GM13976 (cell line): ENCODE results near the gene MTRR.

Experiments used
- DNase-seq: peaks from one replicate; pipeline ENCODE4 v3.0.0; 2012; ENCODE audit warnings: low spot score
- in situ Hi-C: fragments of 300-500 bp; cut with MboI; formaldehyde crosslinking; loops from one replicate; pipeline ENCODE4 v1.12.0; 2022; ENCODE audit warnings: low sequenced_read_pairs, mixed read lengths, inconsistent platforms; ENCODE audit not compliant: unreplicated experiment
- TF ChIP-seq, protein P1 (sequence below): IDR thresholded peaks from 2 replicates; pipeline ENCODE4 v1.5.1; 2012; ENCODE audit warnings: borderline replicate concordance, mild to moderate bottlenecking; ENCODE audit not compliant: insufficient read depth; ENCODE audit errors: extremely low read depth, missing control alignments, control extremely low read depth

MTRR gene

DNA sequence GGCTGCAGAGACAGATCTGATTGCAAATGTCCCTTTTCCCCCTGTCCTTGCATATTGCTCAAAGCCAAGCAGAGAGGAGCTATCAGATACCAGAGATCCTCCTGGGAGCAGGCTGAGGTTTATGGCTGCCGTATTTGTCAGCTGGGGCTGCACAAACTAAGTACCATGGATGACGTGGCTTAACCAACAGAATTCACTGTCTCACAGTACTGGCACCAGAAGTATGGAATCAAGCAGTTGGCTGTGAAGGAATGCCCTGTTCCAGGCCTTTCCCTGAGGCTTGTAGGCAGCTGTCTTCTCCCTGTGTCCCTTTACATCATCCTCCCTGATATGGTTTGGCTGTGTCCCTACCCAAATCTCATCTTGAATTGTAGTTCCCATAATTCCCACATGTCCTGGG lies 20.7 kb upstream of the MTRR start:
- in situ Hi-C loops, result no loop called here
- no peak for DNase-seq

DNA sequence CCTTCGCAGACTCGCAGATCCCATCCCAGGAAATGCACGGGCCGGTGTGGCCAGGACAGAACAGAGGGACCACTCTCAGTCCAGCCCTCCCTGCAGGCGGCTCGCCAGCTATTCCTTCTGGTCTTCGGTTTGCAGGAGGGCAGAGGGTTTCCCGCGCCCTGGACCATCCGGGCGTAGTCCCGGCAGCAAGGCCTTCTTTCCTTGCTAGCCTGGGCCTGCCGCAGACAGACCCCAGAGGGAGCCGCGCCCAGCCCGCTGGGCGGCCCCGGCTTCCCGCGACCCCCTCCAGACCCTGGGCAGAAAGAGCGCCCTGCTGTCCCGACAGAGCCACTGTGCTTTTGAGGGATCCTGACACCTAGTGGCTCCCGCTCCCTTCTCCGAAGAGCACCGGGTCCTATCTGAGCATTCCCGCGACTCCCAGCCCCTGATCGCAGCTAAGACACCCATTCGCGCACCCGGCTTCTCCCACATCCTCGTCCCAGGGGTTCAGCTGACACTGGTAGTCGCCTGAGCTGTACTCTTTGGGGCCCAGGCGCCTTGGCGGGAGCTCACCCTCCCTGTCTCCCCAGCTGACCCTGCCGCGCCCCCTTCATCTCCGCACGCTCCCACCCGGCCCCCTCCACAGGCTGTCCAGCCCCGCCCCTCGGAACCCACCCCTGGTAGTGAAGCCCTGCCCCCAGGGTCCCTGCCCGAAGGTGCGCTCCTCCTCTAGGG lies 19.1 kb upstream of the MTRR start:
- in situ Hi-C loops, result no loop called here
- no peak for DNase-seq
- TF ChIP-seq, protein P1, sequence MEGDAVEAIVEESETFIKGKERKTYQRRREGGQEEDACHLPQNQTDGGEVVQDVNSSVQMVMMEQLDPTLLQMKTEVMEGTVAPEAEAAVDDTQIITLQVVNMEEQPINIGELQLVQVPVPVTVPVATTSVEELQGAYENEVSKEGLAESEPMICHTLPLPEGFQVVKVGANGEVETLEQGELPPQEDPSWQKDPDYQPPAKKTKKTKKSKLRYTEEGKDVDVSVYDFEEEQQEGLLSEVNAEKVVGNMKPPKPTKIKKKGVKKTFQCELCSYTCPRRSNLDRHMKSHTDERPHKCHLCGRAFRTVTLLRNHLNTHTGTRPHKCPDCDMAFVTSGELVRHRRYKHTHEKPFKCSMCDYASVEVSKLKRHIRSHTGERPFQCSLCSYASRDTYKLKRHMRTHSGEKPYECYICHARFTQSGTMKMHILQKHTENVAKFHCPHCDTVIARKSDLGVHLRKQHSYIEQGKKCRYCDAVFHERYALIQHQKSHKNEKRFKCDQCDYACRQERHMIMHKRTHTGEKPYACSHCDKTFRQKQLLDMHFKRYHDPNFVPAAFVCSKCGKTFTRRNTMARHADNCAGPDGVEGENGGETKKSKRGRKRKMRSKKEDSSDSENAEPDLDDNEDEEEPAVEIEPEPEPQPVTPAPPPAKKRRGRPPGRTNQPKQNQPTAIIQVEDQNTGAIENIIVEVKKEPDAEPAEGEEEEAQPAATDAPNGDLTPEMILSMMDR, result no peak

More for the DNA sequence above, 20.7 kb upstream of the MTRR start:
- TF ChIP-seq, protein P1, result no peak

DNA sequence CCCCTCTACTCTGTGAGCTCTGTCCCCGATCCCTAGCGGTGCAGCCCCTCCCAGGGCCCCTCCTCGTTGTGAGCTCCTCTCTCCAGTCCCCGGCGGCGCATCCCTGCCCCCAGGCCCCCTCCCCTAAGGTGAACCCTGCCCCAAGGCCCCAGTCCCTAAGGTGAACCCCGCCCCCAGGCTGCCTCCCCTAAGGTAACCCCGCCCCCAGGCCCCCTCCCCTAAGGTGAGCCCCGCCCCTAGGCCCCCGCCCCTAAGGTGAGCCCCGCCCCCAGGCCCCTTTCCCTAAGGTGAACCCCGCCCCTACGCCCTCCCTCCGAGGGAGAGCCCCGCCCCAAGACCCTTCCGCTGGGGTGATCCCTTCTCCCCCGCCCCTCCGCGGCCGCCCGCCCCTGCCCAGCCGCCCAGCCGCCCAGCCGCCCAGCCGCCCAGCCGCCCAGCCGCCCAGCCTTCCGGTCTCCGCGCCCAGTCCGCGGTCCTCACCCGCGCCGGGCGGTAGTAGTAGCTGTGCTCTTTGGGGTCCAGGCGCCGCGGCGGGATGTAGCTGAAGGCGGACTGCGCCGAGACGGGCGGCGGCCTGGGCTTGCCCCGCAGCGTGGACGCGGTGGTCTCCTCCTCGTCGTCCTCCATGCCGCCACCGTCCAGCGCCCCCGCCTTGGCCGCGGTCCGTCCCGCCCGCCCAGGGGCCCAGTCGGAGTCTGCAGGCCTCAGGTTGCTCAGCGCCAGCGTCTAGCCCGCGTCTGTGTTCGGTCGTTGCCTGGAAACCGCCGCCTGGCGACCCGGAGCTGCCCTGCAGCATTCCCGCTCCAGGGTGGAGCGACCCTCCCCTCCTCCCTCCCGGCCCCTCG lies 18.3 kb upstream of the MTRR start, which contains the start of gene CFAP90:
Gene CFAP90, minus strand, starts transcription at position 739 of the 845 bp plus-strand sequence. Its CDS starts 112 bp downstream, at position 627.
- TF ChIP-seq, protein P1, result no peak
- DNase-seq, result no peak
- in situ Hi-C loops, result no loop called here

- in situ Hi-C loops, result no loop called here
- no peak for DNase-seq
Measured at GRCh38 chr5:7851240-7851592, 17.7 kb upstream of the MTRR start.

GRCh38 chr5:7851617-7852289 lies 17.2 kb upstream of the MTRR start:
- TF ChIP-seq, protein P1, result no peak
- in situ Hi-C loops, result no loop called here
- DNase-seq, result no peak

More at GRCh38 chr5:7851240-7851592, 17.7 kb upstream of the MTRR start:
- TF ChIP-seq, protein P1, result no peak

DNA sequence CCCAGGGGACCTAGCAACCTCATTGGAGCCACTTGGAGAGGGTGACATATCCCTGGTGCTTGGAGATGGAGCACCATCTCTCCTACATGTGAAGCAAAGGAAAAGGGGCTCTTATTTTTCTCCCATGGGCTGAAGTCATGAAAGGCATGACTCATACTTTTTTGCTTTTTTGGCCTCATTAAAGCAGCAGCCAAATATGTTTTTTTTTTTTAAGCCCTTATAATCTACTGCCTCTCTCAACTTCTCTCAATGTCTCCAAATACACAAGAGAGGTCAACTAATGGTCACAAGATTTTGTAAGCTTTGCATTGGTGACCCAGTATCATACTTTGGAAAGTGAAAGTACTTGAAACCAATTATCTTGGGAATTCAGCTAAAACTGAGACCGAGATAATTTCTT lies 16.4 kb upstream of the MTRR start:
- no peak for DNase-seq
- TF ChIP-seq, protein P1, result no peak
- in situ Hi-C loops, result no loop called here
